MCF 10A (cell line): ENCODE data around the gene TP53I3. TPM values are rescaled to one million over a fixed set of nuclear protein-coding genes. Genes with fewer than 3 reads are reported as not detected.

ENCODE experiments used
- BruUV-seq: library from RNA; stranded (reverse); fragments of 400-500 nt; replicated peaks from 2 replicates; lab custom pipeline; 2021; lab: Mats Ljungman, UMichigan
- CTCF ChIA-PET: fragments of 300-600 bp; sonication (Branson Sonifier 250); formaldehyde crosslinking; extraction: SDS; loops from one replicate; lab custom pipeline; 2021; ENCODE audit warnings: antibody characterized with exemption, inconsistent platforms; lab: Yijun Ruan, JAX
- POLR2A ChIA-PET: fragments of 300-600, 350-650 bp; sonication (Branson Sonifier 250); formaldehyde crosslinking; extraction: SDS; loops from one replicate; lab custom pipeline; 2020; ENCODE audit warnings: antibody characterized with exemption, inconsistent platforms; lab: Yijun Ruan, JAX
- DNase-seq: peaks from one replicate; pipeline ENCODE4 v3.0.0-alpha.2; 2018; ENCODE audit not compliant: unreplicated experiment
- H3K27ac Mint-ChIP-seq: one replicate; pipeline ENCODE4 v1.8.0; 2022; ENCODE audit warnings: mild to moderate bottlenecking, low read depth, mixed read lengths; ENCODE audit not compliant: unreplicated experiment
- H3K27me3 Mint-ChIP-seq: one replicate; pipeline ENCODE4 v1.8.0; 2022; ENCODE audit warnings: mixed read lengths; ENCODE audit not compliant: insufficient read depth, unreplicated experiment
- H3K36me3 Mint-ChIP-seq: one replicate; pipeline ENCODE4 v1.8.0; 2022; ENCODE audit warnings: mild to moderate bottlenecking, moderate library complexity, mixed read lengths; ENCODE audit not compliant: insufficient read depth, unreplicated experiment
- H3K4me1 Mint-ChIP-seq: one replicate; pipeline ENCODE4 v1.8.0; 2022; ENCODE audit warnings: mixed read lengths; ENCODE audit not compliant: insufficient read depth, unreplicated experiment
- H3K4me3 Mint-ChIP-seq: one replicate; pipeline ENCODE4 v1.8.0; 2022; ENCODE audit warnings: mild to moderate bottlenecking, moderate library complexity, mixed read lengths; ENCODE audit not compliant: unreplicated experiment
- H3K9me3 Mint-ChIP-seq: one replicate; pipeline ENCODE4 v1.8.0; 2022; ENCODE audit warnings: mixed read lengths; ENCODE audit not compliant: unreplicated experiment
- intact Hi-C: fragments of 100-400 bp; cut with micrococcal nuclease; formaldehyde crosslinking; loops from 2 replicates; pipeline ENCODE4 v1.14.1; 2022
- total RNA-seq: library from RNA; stranded (reverse); gene quantifications from 2 replicates; pipeline ENCODE4 v1.2.3, GENCODE V29; 2022
- TF ChIP-seq, protein P1 (sequence below): fragments of 200-600 bp; IDR thresholded peaks from one replicate; pipeline ENCODE4 v1.8.0; 2022; ENCODE audit warnings: antibody characterized with exemption, mild to moderate bottlenecking; ENCODE audit not compliant: unreplicated experiment

Gene TP53I3
- total RNA-seq, 1 experiment from 2014 or later: 99.8 TPM

DNA sequence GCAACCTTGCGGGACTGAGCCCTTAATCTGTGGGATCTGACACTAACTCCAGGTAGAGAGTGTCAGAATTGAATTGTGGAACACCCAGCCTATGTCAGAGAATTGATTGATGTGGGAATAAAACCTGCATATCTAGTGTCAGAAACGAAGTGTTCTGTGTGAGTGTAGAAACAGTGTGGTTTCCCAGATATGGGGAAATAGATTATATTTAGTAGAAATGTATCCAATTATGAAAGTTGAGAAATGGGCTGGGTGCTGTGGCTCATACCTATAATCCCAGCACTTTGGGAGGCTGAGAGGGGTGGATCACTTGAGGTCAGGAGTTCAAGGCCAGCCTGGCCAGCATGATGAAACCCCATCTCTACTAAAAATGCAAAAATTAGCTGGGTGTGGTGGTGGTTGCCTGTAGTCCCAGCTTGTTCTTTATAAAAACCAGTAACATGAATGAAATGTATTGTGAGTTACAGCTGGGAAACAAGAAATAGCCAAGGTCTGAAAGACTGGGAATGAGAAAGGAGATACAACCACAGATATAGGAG is 4.3 kb upstream of the TP53I3 start:
- Mint-ChIP-seq H3K4me3 (no peak overlapping the region), H3K36me3 (no peaks in the 10 kb centered on the region), H3K27me3 (no peaks in the 10 kb centered on the region), H3K4me1 (peaks cover 11% of the 10 kb centered on the region), H3K27ac (no peak overlapping the region), H3K9me3 (no peaks in the 10 kb centered on the region)
- CTCF ChIA-PET: interaction anchor here (0.7 to 1.0 kb wide), 2 partner anchors 33 to 162 kb away, joined by 4 to 5 read pairs; partner anchors contain the start of gene ATAD2B
- TF ChIP-seq, protein P1, sequence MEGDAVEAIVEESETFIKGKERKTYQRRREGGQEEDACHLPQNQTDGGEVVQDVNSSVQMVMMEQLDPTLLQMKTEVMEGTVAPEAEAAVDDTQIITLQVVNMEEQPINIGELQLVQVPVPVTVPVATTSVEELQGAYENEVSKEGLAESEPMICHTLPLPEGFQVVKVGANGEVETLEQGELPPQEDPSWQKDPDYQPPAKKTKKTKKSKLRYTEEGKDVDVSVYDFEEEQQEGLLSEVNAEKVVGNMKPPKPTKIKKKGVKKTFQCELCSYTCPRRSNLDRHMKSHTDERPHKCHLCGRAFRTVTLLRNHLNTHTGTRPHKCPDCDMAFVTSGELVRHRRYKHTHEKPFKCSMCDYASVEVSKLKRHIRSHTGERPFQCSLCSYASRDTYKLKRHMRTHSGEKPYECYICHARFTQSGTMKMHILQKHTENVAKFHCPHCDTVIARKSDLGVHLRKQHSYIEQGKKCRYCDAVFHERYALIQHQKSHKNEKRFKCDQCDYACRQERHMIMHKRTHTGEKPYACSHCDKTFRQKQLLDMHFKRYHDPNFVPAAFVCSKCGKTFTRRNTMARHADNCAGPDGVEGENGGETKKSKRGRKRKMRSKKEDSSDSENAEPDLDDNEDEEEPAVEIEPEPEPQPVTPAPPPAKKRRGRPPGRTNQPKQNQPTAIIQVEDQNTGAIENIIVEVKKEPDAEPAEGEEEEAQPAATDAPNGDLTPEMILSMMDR: no peak
- POLR2A ChIA-PET: interaction anchor here (0.7 to 1.4 kb wide), 3 partner anchors 12 to 36 kb away, joined by 3 to 4 read pairs (median 3); partner anchors contain the start of gene SF3B6
- no TSS peak for BruUV-seq
- no peak for DNase-seq
- intact Hi-C loops: no loop called here

DNA sequence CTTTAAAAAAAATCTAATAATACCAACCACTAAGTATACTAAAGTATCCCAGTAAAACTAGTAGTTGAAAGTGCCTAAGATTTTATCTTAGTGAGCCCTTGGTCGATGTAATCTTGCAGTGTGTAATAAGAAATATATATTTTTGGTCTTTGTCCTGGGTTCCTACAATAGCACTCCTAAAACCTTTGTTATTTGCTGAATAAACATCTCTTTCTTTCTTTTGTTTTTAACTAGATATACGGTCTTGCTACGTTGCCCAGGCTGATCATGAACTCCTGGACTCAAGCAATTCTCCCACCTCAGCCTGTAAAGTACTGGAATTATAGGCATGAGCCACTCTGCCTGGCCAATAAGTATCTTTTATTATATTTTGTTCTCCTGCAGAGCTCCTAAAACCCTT is 2.4 kb upstream of the TP53I3 start:
- DNase-seq: no peak
- Mint-ChIP-seq H3K4me1 (peaks cover 18% of the 10 kb centered on the region), H3K36me3 (peaks cover 7% of the 10 kb centered on the region), H3K4me3 (no peak overlapping the region), H3K27me3 (no peaks in the 10 kb centered on the region), H3K27ac (no peak overlapping the region), H3K9me3 (no peaks in the 10 kb centered on the region)
- CTCF ChIA-PET: interaction anchor here (0.6 kb wide), 2 partner anchors 260 to 779 kb away, joined by 3 read pairs; no protein-coding TSS in a partner anchor
- BruUV-seq: no TSS peak
- POLR2A ChIA-PET: no interaction called here
- intact Hi-C loops: no loop called here
- TF ChIP-seq, protein P1: no peak

DNA sequence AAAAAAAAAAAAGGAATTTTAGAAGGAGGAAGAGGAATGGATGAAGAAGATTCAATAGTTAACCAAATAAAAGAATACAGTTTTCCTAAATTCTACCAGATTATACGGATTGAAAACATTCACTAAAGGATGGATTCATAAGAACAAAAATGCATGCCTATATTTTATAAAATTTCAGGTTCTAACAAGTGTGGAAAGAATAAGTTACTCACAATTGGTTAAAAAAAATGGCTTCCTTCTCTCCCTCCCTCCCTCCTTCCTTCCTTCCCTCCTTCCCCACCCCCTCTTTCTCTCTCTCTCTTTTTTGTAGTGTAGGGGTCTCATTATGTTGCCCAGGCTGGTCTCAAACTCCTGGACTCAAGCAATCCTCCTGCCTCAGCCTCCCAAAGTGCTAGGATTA is 1.6 kb upstream of the TP53I3 start:
- TF ChIP-seq, protein P1: no peak
- H3K4me1 Mint-ChIP-seq: peaks cover 26% of the 10 kb centered on the region
- intact Hi-C loops: no loop called here
- BruUV-seq: no TSS peak
- no peak overlapping the region for H3K4me3 Mint-ChIP-seq
- no peak overlapping the region for H3K27ac Mint-ChIP-seq
- ChIA-PET POLR2A (interaction anchor here (4.2 kb wide), 1 partner anchor 160 kb away, joined by 108 read pairs; the partner anchor contains the start of gene ATAD2B), CTCF (interaction anchor here (0.6 kb wide), 2 partner anchors 259 to 780 kb away, joined by 3 read pairs; no protein-coding TSS in a partner anchor)
- no peak for DNase-seq
- H3K9me3 Mint-ChIP-seq: no peaks in the 10 kb centered on the region
- H3K36me3 Mint-ChIP-seq: peaks cover 15% of the 10 kb centered on the region
- no peaks in the 10 kb centered on the region for H3K27me3 Mint-ChIP-seq

DNA sequence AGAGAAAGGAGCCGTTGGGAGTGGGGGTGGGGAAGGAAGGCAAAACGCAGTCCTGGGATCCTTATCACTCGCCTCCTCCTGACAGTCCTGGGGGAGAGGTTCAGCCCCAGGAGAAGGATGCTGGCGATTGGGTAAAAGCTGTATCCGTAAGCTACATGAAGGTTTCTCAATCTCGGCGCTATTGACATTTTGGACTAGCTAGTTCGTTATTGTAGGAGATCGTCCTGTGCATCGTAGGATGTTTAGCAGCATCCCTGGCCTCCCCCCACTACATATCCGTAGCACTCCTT is 511 bp upstream of the TP53I3 start:
- ChIA-PET CTCF (interaction anchor here (0.6 to 4.8 kb wide), 25 partner anchors 9 to 944 kb away, joined by 3 to 41 read pairs (median 5); partner anchors contain the start of genes ATAD2B, FAM228B, SF3B6 and UBXN2A), POLR2A (interaction anchor here (0.6 to 4.2 kb wide), 15 partner anchors 9 to 710 kb away, joined by 3 to 108 read pairs (median 6); partner anchors contain the start of genes ATAD2B, FAM228B, ITSN2 and PFN4)
- Mint-ChIP-seq H3K36me3 (peaks cover 26% of the 10 kb centered on the region), H3K9me3 (no peaks in the 10 kb centered on the region), H3K4me3 (peak overlapping the region; percentile 75), H3K27ac (peak overlapping the region; percentile 92), H3K4me1 (peaks cover 28% of the 10 kb centered on the region), H3K27me3 (no peaks in the 10 kb centered on the region)
- BruUV-seq: TSS peak; percentile 9
- TF ChIP-seq, protein P1: no peak
- no peak for DNase-seq
- intact Hi-C loops: no loop called here
